ENCODE results near the gene SLC30A10. TPM values are rescaled to one million over a fixed set of nuclear protein-coding genes. Genes with fewer than 3 reads are reported as not detected.
"Not testable (repeated sequence)": the region's sequence is repeated elsewhere in the genome, so short reads cannot be mapped to it uniquely, and the experiment has no call there.

SLC30A10 gene
- total RNA-seq, 1 donor from 2014 or later: not detected

DNA sequence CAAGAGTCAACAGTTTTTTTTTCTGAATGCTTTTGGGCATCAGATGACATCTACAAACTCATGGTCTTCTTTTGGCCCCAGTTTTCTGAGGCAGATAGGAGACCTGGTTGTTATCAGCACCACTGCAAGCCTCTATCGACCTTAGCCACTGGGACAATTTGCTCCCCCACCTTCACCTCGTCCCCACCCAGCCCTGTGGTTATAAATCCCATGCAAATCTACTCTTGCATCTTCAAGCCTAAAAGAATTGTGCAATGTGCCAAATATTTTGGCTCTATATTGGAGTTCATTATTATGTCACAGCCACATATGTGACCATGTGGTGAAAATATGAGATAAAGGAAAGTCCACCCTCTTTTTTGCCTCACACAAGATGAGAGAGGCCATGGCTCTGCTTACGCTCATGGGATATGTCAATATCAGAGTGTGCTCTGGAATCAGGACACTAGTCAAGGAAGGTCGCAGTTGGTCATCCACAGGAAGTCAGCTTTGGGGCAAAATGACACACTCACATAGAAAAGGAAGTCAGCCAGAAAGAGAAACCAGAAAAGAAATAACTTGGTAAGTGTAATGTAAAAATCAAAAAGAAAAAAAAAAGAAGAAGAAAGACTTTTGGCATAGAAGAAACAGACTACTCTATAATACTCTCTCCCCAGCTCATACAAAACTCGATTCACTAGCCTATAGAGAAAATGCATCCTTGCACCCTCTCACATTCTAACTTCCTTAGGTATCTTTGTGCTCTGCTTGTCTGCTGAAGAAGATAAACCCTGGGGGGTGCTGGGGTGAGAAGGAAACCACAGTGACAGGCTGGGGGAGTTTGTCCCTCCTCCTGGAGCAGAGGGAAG, 21.2 kb downstream of the SLC30A10 start:
- no peak overlapping the region for H3K27ac ChIP-seq
- no peaks in the 10 kb centered on the region for H3K9me3 ChIP-seq
- intact Hi-C loops (cut with DNase I): no loop called here
- DNase-seq (no peak), ATAC-seq (no peak)
- TF ChIP-seq, protein P1, sequence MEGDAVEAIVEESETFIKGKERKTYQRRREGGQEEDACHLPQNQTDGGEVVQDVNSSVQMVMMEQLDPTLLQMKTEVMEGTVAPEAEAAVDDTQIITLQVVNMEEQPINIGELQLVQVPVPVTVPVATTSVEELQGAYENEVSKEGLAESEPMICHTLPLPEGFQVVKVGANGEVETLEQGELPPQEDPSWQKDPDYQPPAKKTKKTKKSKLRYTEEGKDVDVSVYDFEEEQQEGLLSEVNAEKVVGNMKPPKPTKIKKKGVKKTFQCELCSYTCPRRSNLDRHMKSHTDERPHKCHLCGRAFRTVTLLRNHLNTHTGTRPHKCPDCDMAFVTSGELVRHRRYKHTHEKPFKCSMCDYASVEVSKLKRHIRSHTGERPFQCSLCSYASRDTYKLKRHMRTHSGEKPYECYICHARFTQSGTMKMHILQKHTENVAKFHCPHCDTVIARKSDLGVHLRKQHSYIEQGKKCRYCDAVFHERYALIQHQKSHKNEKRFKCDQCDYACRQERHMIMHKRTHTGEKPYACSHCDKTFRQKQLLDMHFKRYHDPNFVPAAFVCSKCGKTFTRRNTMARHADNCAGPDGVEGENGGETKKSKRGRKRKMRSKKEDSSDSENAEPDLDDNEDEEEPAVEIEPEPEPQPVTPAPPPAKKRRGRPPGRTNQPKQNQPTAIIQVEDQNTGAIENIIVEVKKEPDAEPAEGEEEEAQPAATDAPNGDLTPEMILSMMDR (IDR thresholded peaks at IDR 0.05): no peak
- no peaks in the 10 kb centered on the region for H3K4me1 ChIP-seq
- H3K4me3 ChIP-seq: no peak overlapping the region
- H3K36me3 ChIP-seq: no peaks in the 10 kb centered on the region
- no peaks in the 10 kb centered on the region for H3K27me3 ChIP-seq

DNA sequence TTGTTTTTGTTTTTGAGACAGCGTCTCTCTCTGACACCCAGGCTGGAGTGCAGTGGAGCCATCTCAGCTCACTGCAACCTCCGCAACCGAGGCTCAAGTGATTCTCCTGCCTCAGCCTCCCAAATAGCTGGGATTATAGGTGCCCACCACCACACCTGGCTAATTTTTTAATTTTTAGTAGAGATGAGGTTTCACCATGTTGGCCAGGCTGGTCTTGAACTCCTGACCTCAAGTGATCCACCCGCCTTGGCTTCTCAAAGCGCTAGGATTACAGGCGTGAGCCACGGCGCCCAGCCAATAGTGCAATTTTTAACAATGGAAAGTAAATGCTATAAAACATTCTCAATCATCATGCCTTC, 21.8 kb downstream of the SLC30A10 start:
- H3K27ac ChIP-seq; DNase-seq; H3K4me1 ChIP-seq; H3K4me3 ChIP-seq; ATAC-seq; H3K27me3 ChIP-seq; intact Hi-C loops (cut with DNase I); H3K36me3 ChIP-seq; H3K9me3 ChIP-seq: not testable (repeated sequence)

DNA sequence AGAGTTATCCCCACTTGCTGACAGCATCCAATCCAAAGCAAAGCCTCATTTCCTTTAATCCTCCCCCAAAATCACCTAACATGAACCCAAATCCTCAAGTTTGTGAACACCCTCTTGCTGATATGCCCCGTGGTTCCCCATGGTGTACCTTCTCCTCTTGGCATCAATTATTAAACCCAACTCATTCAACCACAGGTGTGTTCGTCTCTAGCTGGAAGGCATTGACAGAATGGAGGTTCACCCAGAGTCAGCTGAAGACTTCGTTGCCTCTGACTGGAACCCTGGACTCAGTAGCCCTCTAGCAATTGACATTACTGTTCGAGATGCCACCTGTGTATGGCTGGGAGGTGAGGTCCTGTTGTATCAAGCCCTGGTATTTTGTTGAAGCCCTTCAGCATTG, 22.8 kb downstream of the SLC30A10 start:
- H3K36me3 ChIP-seq: no peaks in the 10 kb centered on the region
- H3K27ac ChIP-seq: no peak overlapping the region
- ATAC-seq: no peak

DNA sequence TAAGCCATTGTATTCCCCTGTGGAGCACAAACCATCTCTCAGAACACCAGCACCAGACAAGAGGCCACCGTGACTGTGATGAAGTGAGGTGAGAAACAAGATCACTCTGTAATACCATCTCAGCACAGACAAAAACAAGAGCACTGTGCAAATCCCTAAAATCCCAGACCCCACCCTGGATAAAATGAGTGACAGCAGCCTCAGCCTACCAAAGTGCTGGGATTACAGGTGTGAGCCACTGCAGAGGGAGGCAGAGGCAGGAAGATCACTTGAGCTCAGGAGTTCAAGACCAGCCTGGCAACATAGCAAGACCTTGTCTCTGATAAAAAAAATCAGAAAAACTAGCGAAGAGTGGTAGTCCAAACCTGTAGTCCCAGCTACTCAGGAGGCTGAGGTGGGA, 23.4 kb downstream of the SLC30A10 start:
- intact Hi-C loops (cut with DNase I): no loop called here
- DNase-seq: no peak
- TF ChIP-seq, protein P1 (IDR thresholded peaks at IDR 0.05): no peak
- Histone ChIP-seq H3K27me3 (no peaks in the 10 kb centered on the region), H3K4me3 (no peak overlapping the region), H3K9me3 (no peaks in the 10 kb centered on the region), H3K4me1 (no peaks in the 10 kb centered on the region), H3K36me3 (no peaks in the 10 kb centered on the region), H3K27ac (no peak overlapping the region)
- no peak for ATAC-seq

More for the DNA sequence above, 22.8 kb downstream of the SLC30A10 start:
- Histone ChIP-seq H3K9me3 (no peaks in the 10 kb centered on the region), H3K4me3 (no peak overlapping the region), H3K27me3 (no peaks in the 10 kb centered on the region), H3K4me1 (no peaks in the 10 kb centered on the region)
- TF ChIP-seq, protein P1 (IDR thresholded peaks at IDR 0.05): no peak
- DNase-seq: no peak
- intact Hi-C loops (cut with DNase I): no loop called here

DNA sequence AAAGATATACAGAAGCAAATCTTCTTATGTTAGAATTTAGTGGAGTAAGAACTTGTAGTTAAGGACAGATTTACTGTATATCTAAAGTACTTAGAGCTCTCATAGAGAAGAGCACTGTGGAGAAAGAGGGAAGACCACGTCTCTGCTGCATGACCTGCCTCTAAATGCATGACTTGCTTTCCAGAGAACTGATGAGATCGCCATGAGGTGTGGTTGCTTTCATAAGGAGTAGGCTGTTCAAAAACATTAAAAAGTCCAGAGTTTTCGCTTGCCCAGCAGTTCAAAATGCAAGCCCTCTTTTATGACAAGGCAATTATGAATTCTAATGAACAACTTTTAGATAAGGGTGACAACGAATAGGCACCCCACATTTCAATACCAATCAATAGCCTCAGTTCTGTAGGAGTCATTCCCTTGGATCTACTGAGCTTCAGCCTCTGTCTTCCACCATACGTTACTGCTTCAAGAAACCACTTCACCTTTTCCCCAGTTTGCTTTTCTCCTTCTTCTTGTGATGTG, 24.9 kb downstream of the SLC30A10 start:
- no peaks in the 10 kb centered on the region for H3K36me3 ChIP-seq
- H3K4me1 ChIP-seq: no peaks in the 10 kb centered on the region
- DNase-seq (no peak), ATAC-seq (no peak)
- intact Hi-C loops (cut with DNase I): no loop called here
- no peak overlapping the region for H3K27ac ChIP-seq
- TF ChIP-seq, protein P1 (IDR thresholded peaks at IDR 0.05): no peak
- H3K9me3 ChIP-seq: no peaks in the 10 kb centered on the region
- no peak overlapping the region for H3K4me3 ChIP-seq
- no peaks in the 10 kb centered on the region for H3K27me3 ChIP-seq

DNA sequence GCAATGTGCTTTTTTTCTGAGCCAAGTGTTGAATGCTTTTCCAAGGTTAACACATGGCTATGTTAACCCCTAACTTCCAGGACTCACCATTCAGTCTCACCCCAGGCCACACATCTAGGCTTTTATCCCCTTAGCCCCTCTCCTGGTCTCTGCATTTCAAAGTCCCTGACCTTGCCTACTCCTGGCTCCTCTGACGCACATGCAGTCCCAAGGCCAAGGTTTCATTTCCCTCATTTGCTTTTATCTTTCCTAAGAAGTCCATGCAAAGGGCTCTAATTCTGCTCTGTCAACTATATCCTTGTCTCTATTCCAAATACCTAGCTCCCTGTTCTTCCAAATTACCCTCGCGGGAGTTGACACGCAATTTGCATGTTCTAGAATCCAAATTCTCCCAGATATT, 25.4 kb downstream of the SLC30A10 start:
- Histone ChIP-seq H3K36me3 (no peaks in the 10 kb centered on the region), H3K27me3 (no peaks in the 10 kb centered on the region), H3K4me3 (no peak overlapping the region), H3K27ac (no peak overlapping the region), H3K4me1 (no peaks in the 10 kb centered on the region), H3K9me3 (no peaks in the 10 kb centered on the region)
- DNase-seq: no peak
- TF ChIP-seq, protein P1 (IDR thresholded peaks at IDR 0.05): no peak
- intact Hi-C loops (cut with DNase I): no loop called here
- ATAC-seq: no peak
